H1 (cell line): Measurements from ENCODE around the gene OVCA2. TPM values are rescaled to one million over a fixed set of nuclear protein-coding genes. Genes with fewer than 3 reads are reported as not detected.

ENCODE experiments used
- ATF3 ChIP-seq: IDR thresholded peaks from 2 replicates; pipeline ENCODE4 v1.6.1; 2011; ENCODE audit warnings: low read depth, mild to moderate bottlenecking, low read length; ENCODE audit not compliant: insufficient read depth
- CHD1 ChIP-seq: IDR thresholded peaks from 2 replicates; pipeline ENCODE4 v1.6.1; 2012; ENCODE audit warnings: low read depth, low read length, improper control_type of control experiment
- CHD7 ChIP-seq: fragments of 300-600 bp; sonication (generic); IDR thresholded peaks from 2 replicates; pipeline ENCODE4 v1.7.1; 2012; ENCODE audit warnings: low read length, moderate library complexity, mild to moderate bottlenecking, inconsistent platforms; ENCODE audit not compliant: insufficient replicate concordance
- GTF2F1 ChIP-seq: IDR thresholded peaks from 2 replicates; pipeline ENCODE4 v1.6.1; 2012; ENCODE audit warnings: low read depth, low read length, improper control_type of control experiment, borderline replicate concordance
- HDAC2 ChIP-seq, 2 experiments: fragments of 300-600 bp in 1 of 2; sonication (generic) in 1 of 2; IDR thresholded peaks; 2 replicates each; pipeline ENCODE4 v1.6.1; 2011 to 2012; ENCODE audit warnings: low read depth in 2 of 2, low read length in 2 of 2, mild to moderate bottlenecking in 2 of 2, moderate library complexity in 2 of 2, borderline replicate concordance in 1 of 2, inconsistent platforms in 1 of 2
- polyA plus RNA-seq, 7 experiments: library from polyadenylated mRNA; depleted of rRNA in 3 of 7; stranded (reverse) in 5 of 7; unstranded in 2 of 7; fragments of >200 nt in 5 of 7; fragments of 200-250 nt in 2 of 7; gene quantifications; 1 replicate in 5 of 7; 2 replicates in 1 of 7; 4 replicates in 1 of 7; pipeline versions ENCODE4 v1.2.1 to v1.2.3, GENCODE V29; 2011 to 2013; ENCODE audit warnings: missing spikeins in 2 of 7, mixed read lengths in 2 of 7
- total RNA-seq: library from RNA; stranded (reverse); fragmentation: NEBNext Ultra II Directional; extraction: Animal tissue kit (Norgen Biotek cat#: 25700); gene quantifications from 2 replicates; pipeline ENCODE4 v1.2.1, GENCODE V29; 2021

OVCA2 gene
- total and polyA plus RNA-seq, 2 of the 8 experiments (the other 6 are each of a cell fraction or from before 2014, with no cell fraction given), result 15.3 to 37.0 TPM

- TF ChIP-seq GTF2F1 (no peak), HDAC2 (IDR thresholded peaks at IDR 0.05; ENCODE audit: borderline replicate concordance in 1 of 2, low read depth in 2 of 2, low read length in 2 of 2) (no peak), ATF3 (no peak), CHD7 (no peak), CHD1 (no peak)
These were observed 21.1 kb upstream of the OVCA2 start (continued) for GRCh38 chr17:2020721-2021120.
